H1 (cell line): ENCODE data around the gene ITPR3.

ENCODE experiments used
- ASH2L ChIP-seq: fragments of 200-600, 300-600 bp; sonication (generic); IDR thresholded peaks from one replicate; pipeline ENCODE4 v1.7.1; 2017; ENCODE audit warnings: low read length
- CHD1 ChIP-seq: IDR thresholded peaks from 2 replicates; pipeline ENCODE4 v1.6.1; 2012; ENCODE audit warnings: low read depth, low read length, improper control_type of control experiment
- CTCF ChIP-seq, 3 experiments: IDR thresholded peaks; 1 replicate in 2 of 3; 2 replicates in 1 of 3; pipeline versions ENCODE4 v1.5.1 to v1.6.1; 2011; ENCODE audit warnings: low read length in 3 of 3, mild to moderate bottlenecking in 3 of 3, inconsistent platforms in 2 of 3, low read depth in 1 of 3, moderate library complexity in 1 of 3; ENCODE audit not compliant: insufficient read depth in 1 of 3; ENCODE audit errors: control extremely low read depth in 1 of 3
- EP300 ChIP-seq, 2 experiments: IDR thresholded peaks; 1 replicate in 1 of 2; 2 replicates in 1 of 2; pipeline ENCODE4 v1.6.1; 2011 to 2012; ENCODE audit warnings: low read depth in 2 of 2, low read length in 2 of 2, mild to moderate bottlenecking in 2 of 2, borderline replicate concordance in 1 of 2, inconsistent platforms in 1 of 2, moderate library complexity in 1 of 2
- HDAC6 ChIP-seq: IDR thresholded peaks from one replicate; pipeline ENCODE4 v1.7.1; 2012; ENCODE audit warnings: low read depth, mild to moderate bottlenecking, inconsistent platforms, low read length, moderate library complexity
- JUND ChIP-seq: IDR thresholded peaks from 2 replicates; pipeline ENCODE4 v1.6.1; 2011; ENCODE audit warnings: mild to moderate bottlenecking, improper control_type of control experiment, low read length
- ZNF274 ChIP-seq: IDR thresholded peaks from 2 replicates; pipeline ENCODE4 v1.7.0; 2012; ENCODE audit warnings: low read length, borderline replicate concordance; ENCODE audit errors: extremely low read depth

GRCh38 chr6:33630014-33630413, 8.9 kb downstream of the ITPR3 start:
- TF ChIP-seq CTCF (IDR thresholded peaks at IDR 0.05; ENCODE audit: control extremely low read depth in 1 of 3, insufficient read depth in 1 of 3, low read depth in 1 of 3, low read length in 3 of 3) (no peak), ASH2L (no peak), ZNF274 (no peak), EP300 (IDR thresholded peaks at IDR 0.05; ENCODE audit: borderline replicate concordance in 1 of 2, low read depth in 2 of 2, low read length in 2 of 2) (no peak), CHD1 (no peak), JUND (no peak), HDAC6 (no peak)
